MM.1S (cell line): ENCODE results near the gene SEC61B.

ENCODE experiments used
- DNase-seq: peaks from one replicate; pipeline ENCODE4 v3.0.0-alpha.2; 2015
- H2AFZ ChIP-seq: fragments of 300-600 bp; sonication (generic); 2 replicates; pipeline ENCODE4 v1.6.0; 2016; ENCODE audit warnings: antibody characterized with exemption, low read length
- H3F3A ChIP-seq: fragments of 300-600 bp; sonication (generic); 2 replicates; pipeline ENCODE4 v1.6.1; 2016; ENCODE audit warnings: mild to moderate bottlenecking, antibody characterized with exemption, low read length, moderate library complexity, mixed read lengths; ENCODE audit not compliant: insufficient read depth
- H3K27ac ChIP-seq: fragments of 300-600 bp; sonication (generic); 2 replicates; pipeline ENCODE4 v1.5.1; 2016; ENCODE audit warnings: mild to moderate bottlenecking, low read length
- H3K27me3 ChIP-seq: fragments of 300-600 bp; sonication (generic); replicated peaks from 2 replicates; pipeline ENCODE4 v1.6.0; 2016; ENCODE audit warnings: low read length; ENCODE audit not compliant: insufficient read depth
- H3K36me3 ChIP-seq: fragments of 300-600 bp; sonication (generic); replicated peaks from 2 replicates; pipeline ENCODE4 v1.6.1; 2016; ENCODE audit warnings: mild to moderate bottlenecking, low read length, mixed read lengths; ENCODE audit not compliant: insufficient read depth
- H3K4me1 ChIP-seq: fragments of 300-600 bp; sonication (generic); 2 replicates; pipeline ENCODE4 v1.6.1; 2016; ENCODE audit warnings: low read length, mixed read lengths
- H3K4me2 ChIP-seq: fragments of 300-600 bp; sonication (generic); 2 replicates; pipeline ENCODE4 v1.6.0; 2016; ENCODE audit warnings: low read depth, low read length
- H3K4me3 ChIP-seq: fragments of 300-600 bp; sonication (generic); 2 replicates; pipeline ENCODE4 v1.5.1; 2016; ENCODE audit warnings: low read length, mixed read lengths
- H3K79me2 ChIP-seq: fragments of 300-600 bp; sonication (generic); 2 replicates; pipeline ENCODE4 v1.6.1; 2016; ENCODE audit warnings: mixed run types, low read length, mixed read lengths
- H3K9ac ChIP-seq: fragments of 300-600 bp; sonication (generic); 2 replicates; pipeline ENCODE4 v1.6.1; 2016; ENCODE audit warnings: low read length, mixed read lengths
- H3K9me2 ChIP-seq: fragments of 300-600 bp; sonication (generic); replicated peaks from 2 replicates; pipeline ENCODE4 v1.6.1; 2016; ENCODE audit warnings: mild to moderate bottlenecking, low read length, mixed read lengths; ENCODE audit not compliant: insufficient read depth
- H3K9me3 ChIP-seq: fragments of 300-600 bp; sonication (generic); replicated peaks from 2 replicates; pipeline ENCODE4 v1.6.1; 2016; ENCODE audit warnings: mild to moderate bottlenecking, low read length, mixed read lengths; ENCODE audit not compliant: insufficient read depth
- H4K20me1 ChIP-seq: fragments of 300-600 bp; sonication (generic); 2 replicates; pipeline ENCODE4 v1.6.1; 2016; ENCODE audit warnings: mild to moderate bottlenecking, low read length, moderate library complexity, mixed read lengths; ENCODE audit not compliant: insufficient read depth
- CTCF ChIP-seq: fragments of 300-600 bp; sonication (generic); IDR thresholded peaks from 2 replicates; pipeline ENCODE4 v1.5.1; 2016; ENCODE audit warnings: antibody characterized with exemption, low read length, mixed read lengths
- EZH2 ChIP-seq: fragments of 300-600 bp; sonication (generic); optimal IDR thresholded peaks from 2 replicates; pipeline ENCODE3; 2017; ENCODE audit warnings: low read depth, mild to moderate bottlenecking, antibody characterized with exemption, low read length, mixed read lengths
- EZH2phosphoT487 ChIP-seq: fragments of 300-600 bp; sonication (generic); IDR thresholded peaks from 2 replicates; pipeline ENCODE4 v1.6.1; 2018; ENCODE audit warnings: antibody characterized with exemption, low read length

Gene SEC61B

GRCh38 chr9:99274016-99274415, 51.9 kb downstream of the SEC61B start:
- no peak overlapping the region for H3K27ac ChIP-seq
- no peak overlapping the region for H3K9ac ChIP-seq
- no peaks in the 10 kb centered on the region for H3K9me2 ChIP-seq
- no peaks in the 10 kb centered on the region for H3K27me3 ChIP-seq
- no peak for TF ChIP-seq EZH2phosphoT487
- TF ChIP-seq CTCF: no peak
- TF ChIP-seq EZH2: no peak
- H3K79me2 ChIP-seq: no peaks in the 10 kb centered on the region
- H2AFZ ChIP-seq: no peak overlapping the region
- 0 out of 2 replicates have a peak, but pooled peaks cover 2% of the 10 kb centered on the region for H3K4me1 ChIP-seq
- H3K36me3 ChIP-seq: no peaks in the 10 kb centered on the region
- H3K4me2 ChIP-seq: no peak overlapping the region
- H3K4me3 ChIP-seq: no peak overlapping the region
- DNase-seq: no peak
- H3F3A ChIP-seq: no peaks in the 10 kb centered on the region
- no peaks in the 10 kb centered on the region for H3K9me3 ChIP-seq
- H4K20me1 ChIP-seq: no peaks in the 10 kb centered on the region

GRCh38 chr9:99274495-99274894, 52.4 kb downstream of the SEC61B start:
- TF ChIP-seq EZH2 (no peak), CTCF (no peak), EZH2phosphoT487 (no peak)
- Histone ChIP-seq H3K4me3 (no peak overlapping the region), H3K27ac (no peak overlapping the region), H3K9me2 (no peaks in the 10 kb centered on the region), H2AFZ (no peak overlapping the region), H3F3A (no peaks in the 10 kb centered on the region), H4K20me1 (no peaks in the 10 kb centered on the region), H3K27me3 (no peaks in the 10 kb centered on the region), H3K79me2 (no peaks in the 10 kb centered on the region), H3K9ac (no peak overlapping the region), H3K9me3 (no peaks in the 10 kb centered on the region), H3K4me1 (0 out of 2 replicates have a peak, but pooled peaks cover 2% of the 10 kb centered on the region), H3K4me2 (no peak overlapping the region), H3K36me3 (no peaks in the 10 kb centered on the region)
- DNase-seq: no peak
